Type B pancreatic cell (in vitro differentiated cells): ENCODE results near the gene PARVG. TPM values are rescaled to one million over a fixed set of nuclear protein-coding genes. Genes with fewer than 3 reads are reported as not detected.

Experiments
- DNase-seq: peaks from one replicate; pipeline ENCODE4 v3.0.0; 2021; ENCODE audit warnings: mixed read lengths; ENCODE audit not compliant: unreplicated experiment; ENCODE audit errors: extremely low spot score
- H3K27ac Mint-ChIP-seq: 2 replicates; pipeline ENCODE4 v1.8.0; 2021; ENCODE audit warnings: mild to moderate bottlenecking, mixed read lengths
- H3K27me3 Mint-ChIP-seq: 2 replicates; pipeline ENCODE4 v1.8.0; 2021; ENCODE audit warnings: mixed read lengths
- H3K36me3 Mint-ChIP-seq: 2 replicates; pipeline ENCODE4 v1.8.0; 2021; ENCODE audit warnings: mixed read lengths
- H3K4me1 Mint-ChIP-seq: one replicate; pipeline ENCODE4 v1.8.0; 2021; ENCODE audit warnings: mixed read lengths; ENCODE audit not compliant: unreplicated experiment
- H3K4me3 Mint-ChIP-seq: 2 replicates; pipeline ENCODE4 v1.8.0; 2021; ENCODE audit warnings: mild to moderate bottlenecking, mixed read lengths
- H3K9me3 Mint-ChIP-seq: 2 replicates; pipeline ENCODE4 v1.8.0; 2021; ENCODE audit warnings: mixed read lengths
- total RNA-seq: library from RNA; stranded (reverse); gene quantifications from 2 replicates; pipeline ENCODE4 v1.2.1, GENCODE V29; 2021; ENCODE audit warnings: low replicate concordance
- TF ChIP-seq, protein P1 (sequence below): fragments of 200-600 bp; sonication (generic); conservative IDR thresholded peaks from 2 replicates; pipeline ENCODE4 v1.5.0; 2021; ENCODE audit warnings: antibody characterized with exemption, mild to moderate bottlenecking

Gene PARVG
- total RNA-seq, 1 donor from 2014 or later: 0.19 TPM

DNA sequence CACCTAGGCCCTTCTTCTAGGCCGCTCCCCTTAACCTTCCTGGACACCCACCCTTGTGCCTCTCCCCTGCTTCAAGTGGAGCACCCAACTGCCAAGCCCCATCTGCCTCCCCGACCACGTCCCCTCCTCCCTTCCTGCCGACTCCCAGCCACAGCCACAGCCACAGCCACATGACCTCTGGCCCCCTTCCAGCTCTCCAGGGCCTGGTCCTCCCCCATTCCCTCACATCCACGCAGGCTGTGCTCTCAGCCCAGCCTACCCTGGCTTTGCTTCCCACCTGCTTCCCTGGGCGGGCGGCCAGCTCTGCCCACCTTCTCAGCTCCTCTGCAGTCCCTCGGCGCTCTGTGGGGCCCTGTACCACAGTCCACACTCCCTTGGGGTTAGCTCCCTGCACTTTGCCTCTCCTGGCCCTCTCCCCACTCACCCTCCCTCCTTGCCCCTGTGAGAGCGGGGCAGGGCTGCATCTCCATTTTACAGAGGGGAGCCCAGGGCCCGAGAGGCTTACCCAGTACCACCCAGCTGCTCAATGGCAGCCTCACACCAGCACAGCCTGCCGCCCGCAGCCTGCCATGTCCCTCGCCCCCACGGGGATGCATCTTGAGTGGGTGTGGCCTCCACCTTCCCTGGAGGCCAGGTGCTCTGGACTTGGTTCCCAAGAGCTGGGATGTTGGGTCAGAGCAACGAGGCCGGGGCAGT lies 20.3 kb downstream of the PARVG start:
- H3K36me3 Mint-ChIP-seq: no peaks in the 10 kb centered on the region
- H3K27me3 Mint-ChIP-seq: peaks cover 19% of the 10 kb centered on the region
- H3K4me3 Mint-ChIP-seq: no peak overlapping the region
- no peak for DNase-seq
- TF ChIP-seq, protein P1, sequence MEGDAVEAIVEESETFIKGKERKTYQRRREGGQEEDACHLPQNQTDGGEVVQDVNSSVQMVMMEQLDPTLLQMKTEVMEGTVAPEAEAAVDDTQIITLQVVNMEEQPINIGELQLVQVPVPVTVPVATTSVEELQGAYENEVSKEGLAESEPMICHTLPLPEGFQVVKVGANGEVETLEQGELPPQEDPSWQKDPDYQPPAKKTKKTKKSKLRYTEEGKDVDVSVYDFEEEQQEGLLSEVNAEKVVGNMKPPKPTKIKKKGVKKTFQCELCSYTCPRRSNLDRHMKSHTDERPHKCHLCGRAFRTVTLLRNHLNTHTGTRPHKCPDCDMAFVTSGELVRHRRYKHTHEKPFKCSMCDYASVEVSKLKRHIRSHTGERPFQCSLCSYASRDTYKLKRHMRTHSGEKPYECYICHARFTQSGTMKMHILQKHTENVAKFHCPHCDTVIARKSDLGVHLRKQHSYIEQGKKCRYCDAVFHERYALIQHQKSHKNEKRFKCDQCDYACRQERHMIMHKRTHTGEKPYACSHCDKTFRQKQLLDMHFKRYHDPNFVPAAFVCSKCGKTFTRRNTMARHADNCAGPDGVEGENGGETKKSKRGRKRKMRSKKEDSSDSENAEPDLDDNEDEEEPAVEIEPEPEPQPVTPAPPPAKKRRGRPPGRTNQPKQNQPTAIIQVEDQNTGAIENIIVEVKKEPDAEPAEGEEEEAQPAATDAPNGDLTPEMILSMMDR: no peak
- H3K4me1 Mint-ChIP-seq: peaks cover 10% of the 10 kb centered on the region
- no peaks in the 10 kb centered on the region for H3K9me3 Mint-ChIP-seq
- H3K27ac Mint-ChIP-seq: no peak overlapping the region

DNA sequence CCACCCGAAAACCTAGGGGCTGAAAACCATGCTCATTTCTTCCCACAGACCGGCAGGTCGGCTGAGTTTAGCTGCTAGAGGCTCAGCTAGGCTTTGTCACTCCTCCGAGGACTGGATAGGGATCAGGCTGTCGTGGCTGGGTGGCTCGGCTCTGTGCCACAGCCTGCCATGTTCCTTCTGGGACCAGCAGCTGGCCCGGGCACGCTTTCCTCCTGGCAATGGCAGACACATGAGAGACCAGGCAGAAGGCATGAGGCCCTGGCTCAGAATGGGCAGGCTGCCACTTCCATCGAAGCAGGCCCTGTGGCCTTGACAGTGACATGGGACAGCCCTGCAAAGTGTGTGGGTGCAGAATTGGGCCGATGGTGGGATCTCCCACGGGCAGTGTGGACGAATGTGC lies 20.9 kb downstream of the PARVG start:
- TF ChIP-seq, protein P1: no peak
- Mint-ChIP-seq H3K27ac (no peak overlapping the region), H3K4me3 (no peak overlapping the region), H3K36me3 (no peaks in the 10 kb centered on the region), H3K4me1 (peaks cover 10% of the 10 kb centered on the region), H3K27me3 (peaks cover 18% of the 10 kb centered on the region), H3K9me3 (no peaks in the 10 kb centered on the region)
- no peak for DNase-seq

DNA sequence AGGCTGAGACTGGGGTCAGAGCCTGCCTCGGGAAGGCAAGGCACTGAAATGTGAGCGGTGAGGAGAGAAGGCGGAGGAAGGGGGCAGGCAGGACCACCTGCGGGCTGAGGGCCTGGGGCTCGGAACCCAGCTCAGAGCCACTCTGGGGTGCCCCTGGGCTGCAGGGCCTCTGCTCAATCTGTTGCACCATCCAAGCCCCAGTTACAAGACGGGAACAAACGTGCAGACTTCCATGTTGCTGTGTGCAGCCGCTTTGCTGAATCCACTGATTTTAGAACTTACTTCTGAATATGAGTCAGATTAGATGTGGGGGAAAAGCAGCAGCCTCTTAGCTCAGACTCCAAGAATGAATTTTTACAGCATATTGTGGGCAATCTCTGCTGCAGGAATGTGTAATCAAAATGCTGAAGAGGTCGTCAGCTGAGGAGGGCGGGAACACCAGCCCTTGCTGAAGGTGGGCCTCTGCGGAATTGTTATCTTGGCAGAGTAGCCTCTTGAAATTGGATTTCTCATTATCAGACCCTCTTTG lies 21.6 kb downstream of the PARVG start:
- Mint-ChIP-seq H3K36me3 (no peaks in the 10 kb centered on the region), H3K4me1 (peaks cover 10% of the 10 kb centered on the region), H3K27me3 (peaks cover 18% of the 10 kb centered on the region), H3K4me3 (no peak overlapping the region), H3K27ac (no peak overlapping the region), H3K9me3 (no peaks in the 10 kb centered on the region)
- DNase-seq: no peak
- TF ChIP-seq, protein P1: no peak

DNA sequence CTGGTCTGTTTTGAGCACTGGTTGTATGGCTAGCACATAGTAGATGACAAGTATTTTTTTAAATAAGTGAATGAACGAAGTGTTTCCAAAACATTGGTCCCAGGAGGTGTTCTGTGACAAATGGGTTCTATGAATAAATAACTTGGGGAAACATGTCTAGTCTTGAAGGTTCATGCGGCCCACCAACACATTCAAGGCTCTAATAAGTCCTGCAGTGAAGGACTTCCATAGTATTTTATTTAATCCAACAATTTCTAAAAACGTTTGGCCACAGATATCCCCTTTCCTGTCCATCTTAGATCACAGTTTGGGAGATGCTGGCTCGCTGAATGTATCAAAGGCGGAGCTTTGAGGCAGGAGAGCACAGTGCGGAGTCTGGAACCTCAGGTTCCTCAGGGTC lies 22.5 kb downstream of the PARVG start:
- Mint-ChIP-seq H3K4me3 (no peak overlapping the region), H3K27me3 (peaks cover 13% of the 10 kb centered on the region), H3K36me3 (no peaks in the 10 kb centered on the region), H3K9me3 (no peaks in the 10 kb centered on the region), H3K4me1 (peaks cover 10% of the 10 kb centered on the region), H3K27ac (no peak overlapping the region)
- TF ChIP-seq, protein P1: no peak
- DNase-seq: no peak

DNA sequence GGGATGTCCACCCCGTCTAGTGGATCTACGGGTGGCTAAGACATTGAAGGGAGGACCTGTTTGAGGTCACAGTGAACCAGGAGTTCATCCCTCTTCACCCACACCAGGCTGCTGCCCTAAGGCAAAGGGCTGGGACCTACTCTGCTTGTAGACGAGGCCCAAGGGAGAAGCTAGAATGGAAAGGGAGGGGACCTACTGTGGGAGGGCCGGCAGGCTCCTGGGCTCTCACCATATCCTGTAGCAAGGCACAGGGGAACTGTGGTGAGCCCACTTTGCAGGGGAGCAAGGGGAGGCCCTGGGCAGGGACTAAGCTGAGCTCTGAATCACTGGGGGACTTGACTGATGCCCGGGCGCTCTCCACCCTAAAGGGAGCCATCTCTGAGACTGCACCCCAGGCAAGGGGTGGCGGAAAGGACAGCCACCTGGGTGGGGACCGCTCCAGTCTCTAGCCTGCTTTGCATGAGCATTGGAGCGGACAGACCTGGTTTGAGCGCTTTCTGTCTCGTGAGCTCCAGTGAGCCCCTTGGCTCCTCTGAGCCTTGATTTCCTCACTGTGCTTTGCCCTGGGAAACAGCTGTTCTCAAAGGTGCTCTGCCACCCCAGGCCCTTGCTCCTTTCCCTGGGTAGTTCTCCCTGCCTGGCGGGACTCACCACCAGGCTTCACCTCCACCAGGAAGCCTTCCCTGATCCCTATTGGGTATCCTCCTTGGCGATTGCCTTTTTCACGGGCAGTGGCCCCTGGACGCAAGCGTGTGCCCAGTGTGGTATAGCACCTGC lies 24.2 kb downstream of the PARVG start:
- no peaks in the 10 kb centered on the region for H3K36me3 Mint-ChIP-seq
- no peak overlapping the region for H3K27ac Mint-ChIP-seq
- peaks cover 10% of the 10 kb centered on the region for H3K9me3 Mint-ChIP-seq
- H3K4me1 Mint-ChIP-seq: peaks cover 10% of the 10 kb centered on the region
- TF ChIP-seq, protein P1: no peak
- H3K27me3 Mint-ChIP-seq: peaks cover 14% of the 10 kb centered on the region
- no peak overlapping the region for H3K4me3 Mint-ChIP-seq
- DNase-seq: peak; percentile 55
